HG03025 (cell line): ENCODE data around the gene PPP1R3G.
"Not testable (repeated sequence)": the region's sequence is repeated elsewhere in the genome, so short reads cannot be mapped to it uniquely, and the experiment has no call there.

Experiments used
- ATAC-seq: cut with Tn5 transposase; IDR thresholded peaks from one replicate; pipeline ENCODE4 v1.9.1; 2021; ENCODE audit warnings: mild to moderate bottlenecking, moderate library complexity; ENCODE audit not compliant: unreplicated experiment, low FRiP score

Gene PPP1R3G

GRCh38 chr6:5113096-5113495 lies 28.0 kb downstream of the PPP1R3G start:
- ATAC-seq = no peak

GRCh38 chr6:5115168-5115567 lies 30.0 kb downstream of the PPP1R3G start:
- no peak for ATAC-seq

- ATAC-seq = no peak
Measured at GRCh38 chr6:5116243-5116991, 31.3 kb downstream of the PPP1R3G start.

GRCh38 chr6:5119090-5119951 lies 34.2 kb downstream of the PPP1R3G start:
- ATAC-seq = no peak

GRCh38 chr6:5120011-5120410 lies 34.9 kb downstream of the PPP1R3G start:
- no peak for ATAC-seq

- ATAC-seq = not testable (repeated sequence)
Measured at GRCh38 chr6:5120543-5120942, 35.4 kb downstream of the PPP1R3G start.

- ATAC-seq = no peak
Measured at GRCh38 chr6:5121479-5121878, 36.3 kb downstream of the PPP1R3G start.

- no peak for ATAC-seq
Measured at GRCh38 chr6:5121956-5122355, 36.8 kb downstream of the PPP1R3G start.

- ATAC-seq = no peak
Measured at GRCh38 chr6:5122504-5123112, 37.5 kb downstream of the PPP1R3G start.

GRCh38 chr6:5123296-5124143 lies 38.4 kb downstream of the PPP1R3G start:
- ATAC-seq = no peak

GRCh38 chr6:5124526-5124925 lies 39.4 kb downstream of the PPP1R3G start:
- no peak for ATAC-seq

- ATAC-seq = no peak
Measured at GRCh38 chr6:5125152-5126006, 40.2 kb downstream of the PPP1R3G start.

GRCh38 chr6:5126214-5126613 lies 41.1 kb downstream of the PPP1R3G start:
- no peak for ATAC-seq

GRCh38 chr6:5127106-5127687 lies 42.1 kb downstream of the PPP1R3G start:
- no peak for ATAC-seq

GRCh38 chr6:5128351-5128750 lies 43.2 kb downstream of the PPP1R3G start:
- ATAC-seq = no peak

GRCh38 chr6:5130135-5130866 lies 45.2 kb downstream of the PPP1R3G start:
- no peak for ATAC-seq

- ATAC-seq = peak; percentile 82
Measured at GRCh38 chr6:5132731-5133130, 47.6 kb downstream of the PPP1R3G start.

GRCh38 chr6:5133943-5134342 lies 48.8 kb downstream of the PPP1R3G start:
- ATAC-seq = no peak
